HG02610 (cell line): ENCODE measurements around the gene SRSF1.

Experiments used
- ATAC-seq: cut with Tn5 transposase; IDR thresholded peaks from one replicate; pipeline ENCODE4 v1.9.1; 2021; ENCODE audit warnings: mild to moderate bottlenecking, moderate library complexity; ENCODE audit not compliant: unreplicated experiment

The SRSF1 gene

GRCh38 chr17:58019521-58019920, 12.5 kb upstream of the SRSF1 start:
- no peak for ATAC-seq

- ATAC-seq, result no peak
These were observed 12.0 kb upstream of the SRSF1 start for GRCh38 chr17:58019039-58019438.

GRCh38 chr17:58010067-58010799, 3.2 kb upstream of the SRSF1 start:
- no peak for ATAC-seq

GRCh38 chr17:58007781-58008706, 998 bp upstream of the SRSF1 start:
- peak; percentile 31 for ATAC-seq

- ATAC-seq, result no peak
These were observed 504 bp downstream of the SRSF1 start for GRCh38 chr17:58006560-58006923.

GRCh38 chr17:58005728-58006559, 1.1 kb downstream of the SRSF1 start:
- ATAC-seq, result no peak

- no peak for ATAC-seq
These were observed 1.9 kb downstream of the SRSF1 start for GRCh38 chr17:58005031-58005727.

- ATAC-seq, result no peak
These were observed 3.0 kb downstream of the SRSF1 start for GRCh38 chr17:58004060-58004459.

- no peak for ATAC-seq
These were observed 4.1 kb downstream of the SRSF1 start for GRCh38 chr17:58002973-58003372.

GRCh38 chr17:58002154-58002948, 4.7 kb downstream of the SRSF1 start:
- ATAC-seq, result no peak

GRCh38 chr17:58001461-58002124, 5.5 kb downstream of the SRSF1 start:
- no peak for ATAC-seq

GRCh38 chr17:57999496-58000017, 7.5 kb downstream of the SRSF1 start:
- ATAC-seq, result no peak

- no peak for ATAC-seq
These were observed 8.0 kb downstream of the SRSF1 start for GRCh38 chr17:57999010-57999495.

- no peak for ATAC-seq
These were observed 9.8 kb downstream of the SRSF1 start for GRCh38 chr17:57997085-57997809.

- peak; percentile 71 for ATAC-seq
These were observed 11.7 kb downstream of the SRSF1 start for GRCh38 chr17:57995076-57995956.

GRCh38 chr17:57994436-57994835, 12.6 kb downstream of the SRSF1 start:
- no peak for ATAC-seq
